Measurements from ENCODE around the gene CYP2R1. TPM values are rescaled to one million over a fixed set of nuclear protein-coding genes. Genes with fewer than 3 reads are reported as not detected.

CYP2R1 gene
- total and polyA plus RNA-seq, 2 of the 13 experiments (the other 11 are each of a cell fraction or from before 2014, with no cell fraction given): 0.59 to 0.60 TPM

DNA sequence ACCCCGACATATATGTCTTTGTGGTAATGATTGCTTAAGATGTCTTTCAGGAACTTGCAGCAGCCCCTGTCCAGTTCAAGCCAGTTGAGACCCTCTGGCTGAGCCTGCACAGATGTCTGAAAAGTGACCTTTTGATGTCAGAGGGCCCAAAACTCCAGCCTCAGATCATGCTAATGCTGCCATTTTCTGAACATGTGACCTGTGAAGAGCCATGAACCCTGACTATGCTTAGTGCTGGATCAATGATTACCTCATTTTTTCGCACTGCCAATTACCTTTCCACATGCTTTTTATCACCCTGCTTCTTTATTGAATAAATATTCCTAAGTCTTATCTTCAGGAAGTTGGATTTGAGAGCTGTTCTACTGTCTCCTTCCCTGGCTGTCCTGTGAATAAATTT lies 6.9 kb upstream of the CYP2R1 start:
- FAIRE-seq: no peak
- H3K9me3 ChIP-seq (ENCODE audit: low read length): no peaks in the 10 kb centered on the region
- DNase-seq (ENCODE audit: low spot score): no peak
- no peaks in the 10 kb centered on the region for H3K79me2 ChIP-seq (ENCODE audit: insufficient read depth, low read length)
- H3K36me3 ChIP-seq (replicated peaks in 1 of 2; ENCODE audit: control insufficient read depth in 1 of 2, insufficient read depth in 2 of 2, low read length in 2 of 2): no peaks in the 10 kb centered on the region
- WGBS (ENCODE audit: low lambda C conversion rate): 45% methylated on average over 2 of the region's 2 CpGs
- no peaks in the 10 kb centered on the region for H4K20me1 ChIP-seq (ENCODE audit: insufficient read depth, low read length)
- no peak overlapping the region for H3K27ac ChIP-seq (ENCODE audit: extremely low read length, insufficient read depth, low read length)
- ATAC-seq: no peak
- no peak overlapping the region for H3K9ac ChIP-seq (ENCODE audit: insufficient read depth, low read depth, low read length)
- H3K4me3 ChIP-seq (replicated peaks in 1 of 3; ENCODE audit: insufficient read depth in 1 of 3, low read depth in 2 of 3, low read length in 3 of 3): no peak overlapping the region
- in situ Hi-C loops (cut with HindIII; ENCODE audit: extremely low pct_ligation_motif_present, low pct_unique_long_range_greater_than_20kb): no loop called here
- no TSS peak for BruUV-seq (replicated peaks)
- no peak overlapping the region for H3K4me2 ChIP-seq (ENCODE audit: low read depth, low read length)
- no peak overlapping the region for H2AFZ ChIP-seq (ENCODE audit: low read length)
- intact Hi-C loops (cut with micrococcal nuclease; ENCODE audit: unreplicated experiment): no loop called here
- ChIA-PET CTCF (ENCODE audit: low intra/inter-chr PET ratio, low total read pairs) (no interaction called here), POLR2A (no interaction called here)
- H3K27me3 ChIP-seq (ENCODE audit: control insufficient read depth in 1 of 2, insufficient read depth in 2 of 2, low read length in 2 of 2): 0 out of 5 replicates have a peak, but pooled peaks cover 0 to 1% of the 10 kb centered on the region in 2 experiments
- H3K4me1 ChIP-seq (ENCODE audit: insufficient read depth, low read length): no peaks in the 10 kb centered on the region
- TF ChIP-seq PHF5A (CRISPR knock-in tag; IDR thresholded peaks at IDR 0.05; ENCODE audit: low read depth, unreplicated experiment): no peak
- TF ChIP-seq ZNF883 (CRISPR knock-in tag; IDR thresholded peaks at IDR 0.05; ENCODE audit: not compliant biosample characterization): no peak
- no peak for TF ChIP-seq ZNF780A (CRISPR knock-in tag; IDR thresholded peaks at IDR 0.05)
- TF ChIP-seq ZSCAN25 (CRISPR knock-in tag; IDR thresholded peaks at IDR 0.05): no peak
- no peak for TF ChIP-seq ZNF563 (CRISPR knock-in tag; IDR thresholded peaks at IDR 0.05)
- TF ChIP-seq MEIS2 (CRISPR knock-in tag; IDR thresholded peaks at IDR 0.05): no peak
- TF ChIP-seq, protein P1, sequence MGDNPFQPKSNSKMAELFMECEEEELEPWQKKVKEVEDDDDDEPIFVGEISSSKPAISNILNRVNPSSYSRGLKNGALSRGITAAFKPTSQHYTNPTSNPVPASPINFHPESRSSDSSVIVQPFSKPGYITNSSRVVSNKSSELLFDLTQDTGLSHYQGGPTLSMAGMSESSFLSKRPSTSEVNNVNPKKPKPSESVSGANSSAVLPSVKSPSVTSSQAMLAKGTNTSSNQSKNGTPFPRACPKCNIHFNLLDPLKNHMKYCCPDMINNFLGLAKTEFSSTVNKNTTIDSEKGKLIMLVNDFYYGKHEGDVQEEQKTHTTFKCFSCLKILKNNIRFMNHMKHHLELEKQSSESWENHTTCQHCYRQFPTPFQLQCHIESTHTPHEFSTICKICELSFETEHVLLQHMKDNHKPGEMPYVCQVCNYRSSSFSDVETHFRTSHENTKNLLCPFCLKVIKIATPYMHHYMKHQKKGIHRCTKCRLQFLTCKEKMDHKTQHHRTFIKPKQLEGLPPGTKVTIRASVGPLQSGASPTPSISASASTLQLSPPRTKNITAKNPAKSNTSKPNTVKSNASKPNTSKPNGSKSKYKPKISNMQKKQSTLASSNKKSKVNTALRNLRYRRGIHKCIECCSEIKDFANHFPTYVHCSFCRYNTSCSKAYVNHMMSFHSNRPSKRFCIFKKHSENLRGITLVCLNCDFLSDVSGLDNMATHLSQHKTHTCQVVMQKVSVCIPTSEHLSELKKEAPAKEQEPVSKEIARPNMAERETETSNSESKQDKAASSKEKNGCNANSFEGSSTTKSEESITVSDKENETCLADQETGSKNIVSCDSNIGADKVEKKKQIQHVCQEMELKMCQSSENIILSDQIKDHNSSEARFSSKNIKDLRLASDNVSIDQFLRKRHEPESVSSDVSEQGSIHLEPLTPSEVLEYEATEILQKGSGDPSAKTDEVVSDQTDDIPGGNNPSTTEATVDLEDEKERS (CRISPR knock-in tag; IDR thresholded peaks at IDR 0.05): no peak
- no peak for TF ChIP-seq HCFC1 (IDR thresholded peaks at IDR 0.05; ENCODE audit: low read depth, low read length)
- no peak for TF ChIP-seq ZNF17 (CRISPR knock-in tag; IDR thresholded peaks at IDR 0.05)
- TF ChIP-seq, protein P2, sequence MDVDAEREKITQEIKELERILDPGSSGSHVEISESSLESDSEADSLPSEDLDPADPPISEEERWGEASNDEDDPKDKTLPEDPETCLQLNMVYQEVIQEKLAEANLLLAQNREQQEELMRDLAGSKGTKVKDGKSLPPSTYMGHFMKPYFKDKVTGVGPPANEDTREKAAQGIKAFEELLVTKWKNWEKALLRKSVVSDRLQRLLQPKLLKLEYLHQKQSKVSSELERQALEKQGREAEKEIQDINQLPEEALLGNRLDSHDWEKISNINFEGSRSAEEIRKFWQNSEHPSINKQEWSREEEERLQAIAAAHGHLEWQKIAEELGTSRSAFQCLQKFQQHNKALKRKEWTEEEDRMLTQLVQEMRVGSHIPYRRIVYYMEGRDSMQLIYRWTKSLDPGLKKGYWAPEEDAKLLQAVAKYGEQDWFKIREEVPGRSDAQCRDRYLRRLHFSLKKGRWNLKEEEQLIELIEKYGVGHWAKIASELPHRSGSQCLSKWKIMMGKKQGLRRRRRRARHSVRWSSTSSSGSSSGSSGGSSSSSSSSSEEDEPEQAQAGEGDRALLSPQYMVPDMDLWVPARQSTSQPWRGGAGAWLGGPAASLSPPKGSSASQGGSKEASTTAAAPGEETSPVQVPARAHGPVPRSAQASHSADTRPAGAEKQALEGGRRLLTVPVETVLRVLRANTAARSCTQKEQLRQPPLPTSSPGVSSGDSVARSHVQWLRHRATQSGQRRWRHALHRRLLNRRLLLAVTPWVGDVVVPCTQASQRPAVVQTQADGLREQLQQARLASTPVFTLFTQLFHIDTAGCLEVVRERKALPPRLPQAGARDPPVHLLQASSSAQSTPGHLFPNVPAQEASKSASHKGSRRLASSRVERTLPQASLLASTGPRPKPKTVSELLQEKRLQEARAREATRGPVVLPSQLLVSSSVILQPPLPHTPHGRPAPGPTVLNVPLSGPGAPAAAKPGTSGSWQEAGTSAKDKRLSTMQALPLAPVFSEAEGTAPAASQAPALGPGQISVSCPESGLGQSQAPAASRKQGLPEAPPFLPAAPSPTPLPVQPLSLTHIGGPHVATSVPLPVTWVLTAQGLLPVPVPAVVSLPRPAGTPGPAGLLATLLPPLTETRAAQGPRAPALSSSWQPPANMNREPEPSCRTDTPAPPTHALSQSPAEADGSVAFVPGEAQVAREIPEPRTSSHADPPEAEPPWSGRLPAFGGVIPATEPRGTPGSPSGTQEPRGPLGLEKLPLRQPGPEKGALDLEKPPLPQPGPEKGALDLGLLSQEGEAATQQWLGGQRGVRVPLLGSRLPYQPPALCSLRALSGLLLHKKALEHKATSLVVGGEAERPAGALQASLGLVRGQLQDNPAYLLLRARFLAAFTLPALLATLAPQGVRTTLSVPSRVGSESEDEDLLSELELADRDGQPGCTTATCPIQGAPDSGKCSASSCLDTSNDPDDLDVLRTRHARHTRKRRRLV (CRISPR knock-in tag; IDR thresholded peaks at IDR 0.05): no peak
- no peak for TF ChIP-seq SYNCRIP (IDR thresholded peaks at IDR 0.05; ENCODE audit: insufficient read depth, low read depth, low read length)

All from HepG2 (cell line).